Spinal cord (tissue), 10 donors: Measurements from ENCODE around the gene RHCE. TPM values are rescaled to one million over a fixed set of nuclear protein-coding genes. Genes with fewer than 3 reads are reported as not detected.
A peak's percentile ranks its signal among the peaks of the same experiment; 100 is the strongest.
"Not testable (repeated sequence)": the region's sequence is repeated elsewhere in the genome, so short reads cannot be mapped to it uniquely, and the experiment has no call there.

Source experiments
- DNase-seq, 6 donors: peaks; one replicate each; pipeline versions ENCODE4 v3.0.0 to v3.0.0-alpha.2; 2013 to 2015; ENCODE audit warnings: low spot score in 6 of 6, low read depth in 4 of 6
- H3K27ac ChIP-seq: one replicate; pipeline ENCODE4 v1.5.1; 2013; ENCODE audit warnings: low read depth, low read length, control low read depth
- H3K27me3 ChIP-seq: one replicate; pipeline ENCODE4 v1.6.1; 2013; ENCODE audit warnings: low read length; ENCODE audit not compliant: control insufficient read depth, insufficient read depth
- H3K36me3 ChIP-seq: one replicate; pipeline ENCODE4 v1.6.1; 2013; ENCODE audit warnings: low read length; ENCODE audit not compliant: control insufficient read depth, insufficient read depth
- H3K4me1 ChIP-seq: one replicate; pipeline ENCODE4 v1.6.1; 2013; ENCODE audit warnings: low read length; ENCODE audit not compliant: control insufficient read depth, insufficient read depth
- H3K4me3 ChIP-seq: one replicate; pipeline ENCODE4 v1.5.1; 2013; ENCODE audit warnings: low read depth, low read length, control low read depth
- H3K9me3 ChIP-seq: one replicate; pipeline ENCODE4 v1.6.1; 2013; ENCODE audit warnings: low read length; ENCODE audit not compliant: control insufficient read depth, insufficient read depth
- WGBS: methylation state at CpG from one replicate; pipeline ENCODE4 v1.1.5; 2013; ENCODE audit warnings: missing lambda C conversion rate; ENCODE audit not compliant: insufficient coverage; 5-methylcytosine and 5-hydroxymethylcytosine counted together
- polyA plus RNA-seq, 2 donors: library from polyadenylated mRNA; unstranded; fragments of 120-200 nt; gene quantifications; one replicate each; pipeline ENCODE4 v1.2.1, GENCODE V29; 2013; ENCODE audit not compliant: insufficient read length in 2 of 2
- total RNA-seq, 2 donors: library from RNA; depleted of rRNA in 1 of 2; stranded (reverse); fragments of 120-200 nt in 1 of 2; fragments of >200 nt in 1 of 2; gene quantifications; one replicate each; pipeline versions ENCODE4 v1.2.3 to v1.2.4, GENCODE V29; 2013 to 2014
- donor health status: healthy.

The RHCE gene
- total and polyA plus RNA-seq, 4 donors = 1.2 to 4.2 (median 1.8) TPM

DNA sequence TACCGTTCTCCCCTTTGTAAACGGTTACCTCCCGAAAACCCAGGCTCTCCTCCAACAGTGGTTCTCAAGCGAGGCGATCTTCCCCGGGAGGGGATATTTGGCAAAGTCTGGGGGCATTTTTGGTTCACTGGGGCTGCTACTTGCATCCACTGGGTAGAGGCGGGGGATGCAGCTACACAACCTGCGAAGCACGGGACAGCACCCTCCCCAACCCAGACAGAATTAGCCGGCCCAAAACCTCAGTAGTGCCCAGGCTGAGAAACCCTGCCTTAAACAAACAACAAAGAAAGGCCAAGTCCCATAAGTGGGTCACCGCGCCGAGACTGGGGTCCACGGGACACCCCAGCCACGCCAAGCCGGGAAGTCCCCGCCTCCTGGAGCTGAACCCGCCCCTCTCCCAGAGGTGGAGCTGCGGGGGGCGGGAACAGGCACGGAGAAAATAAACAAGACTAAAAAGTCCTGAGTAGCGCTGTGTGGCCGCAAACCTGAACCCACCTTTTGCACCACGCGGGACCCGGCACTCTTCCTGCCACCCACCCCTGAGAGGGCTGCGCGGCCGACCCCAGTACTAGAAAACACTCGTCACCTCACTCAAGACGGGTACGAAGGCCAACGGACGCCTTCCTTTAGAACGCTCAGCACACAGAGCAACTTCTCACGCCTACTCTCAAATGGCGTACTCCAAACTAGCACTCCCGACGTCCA lies 83.0 kb downstream of the RHCE start:
- Histone ChIP-seq H3K4me3 (peak overlapping the region; percentile 94), H3K27ac (peak overlapping the region; percentile 98)
- peak in 3 of 6 donors; percentile 9 to 34 (median 29) for DNase-seq
- not testable (repeated sequence) for H3K4me1 ChIP-seq, H3K9me3 ChIP-seq, H3K36me3 ChIP-seq, H3K27me3 ChIP-seq
- 0% methylated on average over 8 of the region's 39 CpGs for WGBS

DNA sequence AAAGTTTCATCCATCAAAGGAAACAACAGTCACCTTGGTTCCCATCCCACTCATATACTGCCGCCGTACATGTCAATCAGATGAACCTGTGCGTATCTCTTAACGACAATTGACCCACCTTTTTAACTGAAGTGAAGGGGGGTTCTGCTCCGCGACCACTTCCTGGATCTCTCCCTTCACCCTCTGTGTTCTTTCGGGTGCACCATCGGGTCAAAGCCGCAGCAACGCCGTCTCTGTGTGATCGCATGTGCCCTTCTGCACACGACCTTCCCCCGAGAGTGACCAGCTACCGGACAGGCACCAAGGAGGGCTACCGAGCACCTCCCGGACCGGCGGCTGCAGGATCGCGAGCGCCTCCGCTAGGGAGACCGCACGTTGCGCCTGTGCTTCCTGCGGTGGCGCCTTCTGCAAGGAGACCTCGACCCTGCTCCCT lies 83.7 kb downstream of the RHCE start:
- H3K4me1 ChIP-seq, H3K9me3 ChIP-seq, H3K36me3 ChIP-seq, H3K27me3 ChIP-seq, H3K27ac ChIP-seq: not testable (repeated sequence)
- DNase-seq = peak in 1 of 6 donors; percentile 22
- H3K4me3 ChIP-seq = peak overlapping the region; percentile 58
- WGBS = 0% methylated on average over 4 of the region's 29 CpGs

DNA sequence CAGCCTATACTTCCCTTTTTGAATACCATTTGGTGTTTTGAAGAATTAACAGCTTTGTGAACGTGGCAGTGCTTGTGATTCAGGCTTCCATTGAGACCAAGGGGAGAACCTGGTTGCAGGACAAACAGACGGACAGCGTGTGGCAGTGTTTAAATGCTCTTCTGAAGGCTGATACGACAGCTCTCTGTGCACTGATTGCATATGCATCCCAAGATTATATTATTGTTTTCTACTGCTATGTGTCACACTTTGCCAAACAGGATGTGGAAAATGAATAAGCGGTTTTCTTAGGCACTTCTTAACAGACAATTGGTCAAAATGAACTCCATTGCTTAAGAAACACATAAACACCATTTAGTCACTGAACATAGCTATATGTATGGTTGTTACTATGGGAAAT lies 90.7 kb downstream of the RHCE start:
- H3K36me3 ChIP-seq, H3K9me3 ChIP-seq, H3K4me3 ChIP-seq, H3K27me3 ChIP-seq, H3K27ac ChIP-seq, H3K4me1 ChIP-seq: not testable (repeated sequence)
- DNase-seq = peak in 1 of 6 donors; percentile 35
- WGBS = no CpG with 5 or more reads among the region's 5 CpGs

DNA sequence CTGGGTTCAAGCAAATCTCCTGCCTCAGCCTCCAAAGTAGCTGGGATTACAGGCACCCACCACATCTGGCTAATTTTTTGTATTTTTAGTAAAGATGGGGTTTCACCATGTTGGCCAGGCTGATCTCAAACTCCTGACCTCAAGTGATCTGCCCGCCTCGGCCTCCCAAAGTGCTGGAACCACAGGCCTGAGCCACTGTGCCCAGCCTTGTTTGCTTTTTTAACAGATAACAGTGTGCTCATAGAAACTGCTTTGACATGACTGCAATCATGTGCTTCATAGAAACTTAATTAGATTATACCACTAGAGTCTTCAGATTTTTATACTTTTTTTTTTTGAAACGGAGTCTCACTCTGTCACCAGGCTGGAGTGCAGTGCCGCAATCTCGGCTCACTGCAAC lies 91.3 kb downstream of the RHCE start:
- H3K27ac ChIP-seq, H3K27me3 ChIP-seq: not testable (repeated sequence)
- 100% methylated on average over 2 of the region's 5 CpGs for WGBS

DNA sequence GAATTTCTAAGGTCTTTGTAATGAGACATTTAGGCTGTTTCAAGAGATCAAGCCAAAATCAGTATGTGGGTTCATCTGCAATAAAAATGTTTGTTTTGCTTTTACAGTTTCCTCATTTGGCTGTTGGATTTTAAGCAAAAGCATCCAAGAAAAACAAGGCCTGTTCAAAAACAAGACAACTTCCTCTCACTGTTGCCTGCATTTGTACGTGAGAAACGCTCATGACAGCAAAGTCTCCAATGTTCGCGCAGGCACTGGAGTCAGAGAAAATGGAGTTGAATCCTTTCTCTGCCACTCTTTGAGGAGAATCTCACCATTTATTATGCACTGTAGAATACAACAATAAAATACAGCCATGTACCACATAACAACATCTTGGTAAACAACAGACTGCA lies 91.8 kb downstream of the RHCE start:
- not testable (repeated sequence) for H3K4me1 ChIP-seq, DNase-seq, H3K4me3 ChIP-seq, H3K27ac ChIP-seq, H3K27me3 ChIP-seq, H3K9me3 ChIP-seq, H3K36me3 ChIP-seq
- no CpG with 5 or more reads among the region's 4 CpGs for WGBS

More for the DNA sequence above, 91.3 kb downstream of the RHCE start:
- DNase-seq, H3K4me3 ChIP-seq, H3K9me3 ChIP-seq, H3K36me3 ChIP-seq, H3K4me1 ChIP-seq: not testable (repeated sequence)

DNA sequence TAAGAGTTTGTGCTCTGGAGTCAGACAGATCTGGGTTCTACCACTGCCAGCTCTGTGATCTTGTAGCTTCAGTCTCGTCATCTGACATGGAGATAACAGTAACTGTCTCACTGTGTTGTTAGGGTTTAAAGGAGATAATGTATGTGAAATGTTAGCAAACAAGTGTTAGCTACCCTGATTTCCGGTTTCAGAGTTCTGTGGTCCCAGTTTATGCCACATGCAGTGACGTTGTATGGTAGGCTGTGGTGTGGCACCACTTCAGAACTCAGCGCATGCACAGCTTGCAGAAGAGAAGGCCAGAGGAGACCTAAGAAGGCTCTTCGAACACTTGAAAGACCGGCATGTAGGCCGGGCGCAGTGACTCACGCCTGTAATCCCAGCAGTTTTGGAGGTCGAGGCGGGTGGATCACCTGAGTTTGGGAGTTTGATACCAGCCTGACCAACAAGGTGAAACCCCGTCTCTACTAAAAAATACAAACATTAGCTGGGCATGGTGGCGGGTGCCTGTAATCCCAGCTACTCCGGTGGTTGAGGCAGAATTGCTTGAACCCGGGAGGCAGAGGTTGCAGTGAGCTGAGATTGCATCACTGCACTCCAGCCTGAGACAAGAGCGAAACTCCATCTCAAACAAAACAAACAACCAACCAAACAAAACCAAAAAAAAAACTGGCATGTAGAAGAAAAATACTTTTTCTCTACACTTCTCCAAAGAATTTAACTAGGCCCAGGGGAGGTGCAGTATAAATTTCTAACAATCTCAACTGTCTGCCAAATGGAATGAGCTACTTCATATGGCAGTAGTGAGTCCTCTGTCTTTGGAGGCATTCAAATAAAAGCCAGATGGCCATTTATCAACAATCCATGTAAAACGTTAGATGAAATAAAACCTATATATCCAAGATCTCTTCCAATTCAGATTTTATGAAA lies 92.5 kb downstream of the RHCE start:
- H3K4me1 ChIP-seq, H3K36me3 ChIP-seq, H3K27me3 ChIP-seq, H3K27ac ChIP-seq, DNase-seq, H3K9me3 ChIP-seq, H3K4me3 ChIP-seq: not testable (repeated sequence)
- WGBS = no CpG with 5 or more reads among the region's 17 CpGs

DNA sequence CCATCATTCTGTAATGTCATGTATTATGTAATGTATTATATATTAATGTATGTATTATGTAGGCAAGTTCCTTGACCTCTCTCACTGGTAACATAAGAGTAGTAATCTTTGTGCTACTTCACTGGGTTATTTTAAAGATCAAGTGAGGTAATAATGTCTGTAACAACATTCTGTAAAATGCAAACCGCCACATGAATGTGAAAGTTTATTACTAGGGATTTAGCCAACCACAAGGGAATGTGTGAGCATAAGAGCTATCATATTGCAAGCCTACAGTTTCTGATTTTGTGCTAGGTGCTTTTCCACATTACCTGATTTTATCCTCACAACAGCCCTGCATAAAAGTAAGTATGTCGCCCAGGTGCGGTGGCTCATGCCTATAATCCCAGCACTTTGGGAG lies 96.2 kb downstream of the RHCE start:
- not testable (repeated sequence) for H3K9me3 ChIP-seq, H3K36me3 ChIP-seq, H3K27ac ChIP-seq, H3K27me3 ChIP-seq, DNase-seq, H3K4me1 ChIP-seq, H3K4me3 ChIP-seq
- no CpG with 5 or more reads among the region's 3 CpGs for WGBS

DNA sequence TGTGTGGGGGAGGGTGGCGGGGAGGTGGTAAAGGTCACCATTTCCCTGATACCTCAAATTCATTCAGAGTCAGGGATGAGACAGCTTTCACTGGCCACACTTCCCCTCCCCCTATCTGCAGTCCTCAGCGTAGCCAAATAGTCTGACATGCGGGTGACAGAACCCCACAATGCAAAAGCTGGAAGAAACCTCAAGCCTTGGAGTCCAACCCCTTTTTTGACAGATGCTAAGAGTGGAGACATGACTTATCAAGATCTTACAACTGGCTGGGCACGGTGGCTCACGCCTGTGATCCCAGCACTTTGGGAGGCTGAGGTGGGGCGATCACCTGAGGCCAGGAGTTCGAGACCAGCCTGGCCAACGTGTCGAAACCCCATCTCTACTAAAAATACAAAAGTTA lies 98.5 kb downstream of the RHCE start:
- H3K36me3 ChIP-seq, H3K9me3 ChIP-seq, H3K4me3 ChIP-seq, H3K4me1 ChIP-seq, H3K27me3 ChIP-seq, DNase-seq, H3K27ac ChIP-seq: not testable (repeated sequence)
- WGBS = no CpG with 5 or more reads among the region's 9 CpGs

DNA sequence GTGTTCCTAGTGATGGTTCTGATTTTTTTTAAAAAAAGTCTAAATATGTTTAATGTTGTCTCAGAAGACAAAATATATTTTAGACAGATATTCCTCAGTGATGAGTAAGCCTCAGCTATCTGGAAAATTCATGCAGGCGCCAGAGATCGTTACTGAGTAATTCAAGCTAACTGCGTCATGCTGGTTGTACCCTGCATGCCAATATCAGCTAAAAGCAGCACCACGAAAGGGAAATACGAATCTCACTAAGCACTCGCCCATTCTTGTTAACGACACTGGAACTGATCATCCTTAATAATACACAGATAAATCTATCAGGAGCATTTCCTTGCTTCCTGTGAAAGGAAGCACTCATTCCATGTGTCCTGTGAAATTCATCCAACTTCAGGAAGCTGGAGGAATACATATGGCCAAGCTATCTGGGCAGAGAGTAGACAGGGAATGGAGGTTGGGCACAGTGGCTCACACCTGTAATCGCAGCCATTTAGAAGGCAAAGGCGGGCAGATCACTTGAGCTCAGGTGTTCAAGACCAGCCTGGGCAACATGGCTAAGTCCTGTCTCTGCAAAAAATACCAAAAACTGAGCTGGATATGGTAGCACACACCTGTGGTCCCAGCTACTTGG lies 100.2 kb downstream of the RHCE start:
- not testable (repeated sequence) for H3K36me3 ChIP-seq, H3K27me3 ChIP-seq, H3K4me3 ChIP-seq, H3K4me1 ChIP-seq, H3K27ac ChIP-seq, H3K9me3 ChIP-seq
- WGBS = 100% methylated on average over 2 of the region's 9 CpGs
- peak in 1 of 6 donors; percentile 7 for DNase-seq
